ENCODE measurements around the gene CPT1C. TPM values are rescaled to one million over a fixed set of nuclear protein-coding genes. Genes with fewer than 3 reads are reported as not detected.

Gene CPT1C
- total RNA-seq, 2 experiments from 2014 or later, result 0.47 to 0.59 TPM

DNA sequence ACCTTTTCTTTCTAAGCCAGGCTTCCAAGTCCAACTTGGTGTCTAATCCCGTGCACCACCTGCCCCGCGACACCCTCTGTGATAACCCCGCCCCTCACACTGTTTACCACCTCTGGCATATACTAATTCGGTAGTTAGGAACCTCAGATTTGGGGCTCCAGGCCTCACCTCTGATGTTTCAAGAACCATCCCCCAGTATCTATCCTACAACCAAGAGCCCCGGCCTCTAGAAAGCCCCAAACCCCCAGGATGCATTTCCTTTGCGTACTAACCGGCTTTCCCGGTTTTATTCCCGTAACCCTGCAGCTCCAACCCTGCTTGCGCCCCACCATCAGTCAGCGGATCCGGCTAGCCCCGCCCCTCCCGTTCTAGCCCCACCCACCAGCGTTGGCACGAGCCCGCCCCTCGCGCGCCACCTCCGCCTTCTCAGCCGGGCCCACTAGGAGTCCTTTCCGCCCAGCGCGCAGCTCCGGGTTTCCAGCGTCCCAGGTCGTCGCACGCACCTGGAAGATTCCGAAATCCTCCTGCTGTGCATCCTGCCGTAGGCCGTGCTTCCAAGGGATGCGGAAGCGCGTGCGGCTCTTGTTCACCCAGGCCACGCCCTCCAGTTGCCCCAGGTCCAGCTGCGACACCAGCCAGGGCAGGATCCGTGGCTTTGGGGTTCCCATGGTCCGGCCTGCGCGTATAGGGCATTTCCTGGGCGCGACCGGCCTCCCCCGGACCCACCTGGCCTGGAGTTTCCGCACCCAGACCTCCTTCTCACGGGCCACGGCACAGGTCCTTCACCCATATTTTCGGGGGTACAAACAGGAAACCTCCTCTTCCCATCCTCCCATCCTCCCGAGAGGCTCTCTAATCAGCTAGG, 26.5 kb upstream of the CPT1C start:
- Histone ChIP-seq H3K27ac (ENCODE audit: low read depth in 1 of 2, low read length in 2 of 2) (peak overlapping the region; percentile 51 to 90), H3K27me3 (ENCODE audit: control insufficient read depth in 1 of 2, insufficient read depth in 2 of 2, low read length in 2 of 2) (no peaks in the 10 kb centered on the region), H3K36me3 (ENCODE audit: insufficient read depth, low read length) (peaks cover 34% of the 10 kb centered on the region), H3K4me3 (ENCODE audit: low read length) (peak overlapping the region; percentile 62), H3K4me1 (ENCODE audit: insufficient read depth, low read length) (peaks cover 48% of the 10 kb centered on the region), H3K9me3 (ENCODE audit: control insufficient read depth in 1 of 2, insufficient read depth in 1 of 2, low read length in 2 of 2) (no peaks in the 10 kb centered on the region)
- DNase-seq, result peak; percentile 86 to 97 (median 94)
- intact Hi-C loops (cut with DNase I, micrococcal nuclease), result loop anchor here (1.0 to 10.0 kb wide), 6 partner anchors 14 to 1410 kb away; partner anchors contain the start of genes CARD8 (in 1 of the 2), PRR12 (in 1 of the 2), RRAS (in 1 of the 2) and SCAF1 (in 1 of the 2)
- ChIA-PET POLR2A (interaction anchor here (0.6 to 6.7 kb wide), 18 partner anchors 8 to 699 kb away, joined by 3 to 125 read pairs (median 4); partner anchors contain the start of genes FUZ, NOSIP, PIH1D1 and PRMT1), CTCF (interaction anchor here (1.1 to 1.8 kb wide), 5 partner anchors 12 to 191 kb away, joined by 3 to 7 read pairs (median 5); no protein-coding TSS in a partner anchor)
- peak overlapping the region; percentile 95 for H3K4me3 Mint-ChIP-seq
- peaks cover 36% of the 10 kb centered on the region for H3K36me3 Mint-ChIP-seq (ENCODE audit: low read depth)
- ATAC-seq (ENCODE audit: poor library complexity), result peak; percentile 69
- no peaks in the 10 kb centered on the region for H3K27me3 Mint-ChIP-seq
- TF ChIP-seq, protein P1, sequence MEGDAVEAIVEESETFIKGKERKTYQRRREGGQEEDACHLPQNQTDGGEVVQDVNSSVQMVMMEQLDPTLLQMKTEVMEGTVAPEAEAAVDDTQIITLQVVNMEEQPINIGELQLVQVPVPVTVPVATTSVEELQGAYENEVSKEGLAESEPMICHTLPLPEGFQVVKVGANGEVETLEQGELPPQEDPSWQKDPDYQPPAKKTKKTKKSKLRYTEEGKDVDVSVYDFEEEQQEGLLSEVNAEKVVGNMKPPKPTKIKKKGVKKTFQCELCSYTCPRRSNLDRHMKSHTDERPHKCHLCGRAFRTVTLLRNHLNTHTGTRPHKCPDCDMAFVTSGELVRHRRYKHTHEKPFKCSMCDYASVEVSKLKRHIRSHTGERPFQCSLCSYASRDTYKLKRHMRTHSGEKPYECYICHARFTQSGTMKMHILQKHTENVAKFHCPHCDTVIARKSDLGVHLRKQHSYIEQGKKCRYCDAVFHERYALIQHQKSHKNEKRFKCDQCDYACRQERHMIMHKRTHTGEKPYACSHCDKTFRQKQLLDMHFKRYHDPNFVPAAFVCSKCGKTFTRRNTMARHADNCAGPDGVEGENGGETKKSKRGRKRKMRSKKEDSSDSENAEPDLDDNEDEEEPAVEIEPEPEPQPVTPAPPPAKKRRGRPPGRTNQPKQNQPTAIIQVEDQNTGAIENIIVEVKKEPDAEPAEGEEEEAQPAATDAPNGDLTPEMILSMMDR (IDR thresholded peaks at IDR 0.05), result no peak
- no peaks in the 10 kb centered on the region for H3K9me3 Mint-ChIP-seq
- H3K4me1 Mint-ChIP-seq (ENCODE audit: low read depth), result peaks cover 18% of the 10 kb centered on the region
- peak overlapping the region; percentile 88 for H3K27ac Mint-ChIP-seq

DNA sequence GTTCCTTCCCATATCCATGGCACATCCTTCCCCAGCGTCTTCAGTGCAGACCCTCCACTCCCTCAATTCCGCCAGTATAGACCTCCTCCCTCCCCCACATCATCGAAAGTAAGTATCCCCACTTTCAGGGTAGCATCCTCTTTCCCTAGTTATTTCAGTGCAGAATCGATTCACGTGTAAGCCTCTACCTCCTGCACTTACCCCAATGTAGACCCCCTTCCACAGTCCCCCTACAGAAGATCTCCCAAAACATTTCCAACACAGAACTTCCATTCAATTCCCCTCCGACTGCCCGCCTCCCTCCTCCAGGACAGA, 25.9 kb upstream of the CPT1C start:
- Histone ChIP-seq H3K4me1 (ENCODE audit: insufficient read depth, low read length) (peaks cover 44% of the 10 kb centered on the region), H3K4me3 (ENCODE audit: low read length) (peak overlapping the region; percentile 62), H3K36me3 (ENCODE audit: insufficient read depth, low read length) (peaks cover 29% of the 10 kb centered on the region), H3K9me3 (ENCODE audit: control insufficient read depth in 1 of 2, insufficient read depth in 1 of 2, low read length in 2 of 2) (no peaks in the 10 kb centered on the region), H3K27me3 (ENCODE audit: control insufficient read depth in 1 of 2, insufficient read depth in 2 of 2, low read length in 2 of 2) (no peaks in the 10 kb centered on the region), H3K27ac (ENCODE audit: low read depth in 1 of 2, low read length in 2 of 2) (peak overlapping the region; percentile 51 to 90)
- Mint-ChIP-seq H3K9me3 (no peaks in the 10 kb centered on the region), H3K4me1 (ENCODE audit: low read depth) (peaks cover 18% of the 10 kb centered on the region), H3K4me3 (peak overlapping the region; percentile 95), H3K36me3 (ENCODE audit: low read depth) (peaks cover 34% of the 10 kb centered on the region), H3K27ac (peak overlapping the region; percentile 88), H3K27me3 (no peaks in the 10 kb centered on the region)
- ChIA-PET POLR2A (interaction anchor here (0.7 to 6.7 kb wide), 11 partner anchors 9 to 213 kb away, joined by 4 to 125 read pairs (median 8); partner anchors contain the start of genes FUZ, NOSIP, PIH1D1 and PRMT1), CTCF (interaction anchor here (0.9 to 1.8 kb wide), 4 partner anchors 11 to 191 kb away, joined by 3 to 7 read pairs (median 4); no protein-coding TSS in a partner anchor)
- ATAC-seq (ENCODE audit: poor library complexity) (no peak), DNase-seq (peak in 1 of 14 experiments; percentile 32)
- intact Hi-C loops (cut with DNase I, micrococcal nuclease), result loop anchor here (1.0 to 10.0 kb wide), 5 partner anchors 13 to 1410 kb away; partner anchors contain the start of genes CARD8 (in 1 of the 2), PRR12 (in 1 of the 2) and SCAF1 (in 1 of the 2)
- TF ChIP-seq, protein P1 (IDR thresholded peaks at IDR 0.05), result no peak

DNA sequence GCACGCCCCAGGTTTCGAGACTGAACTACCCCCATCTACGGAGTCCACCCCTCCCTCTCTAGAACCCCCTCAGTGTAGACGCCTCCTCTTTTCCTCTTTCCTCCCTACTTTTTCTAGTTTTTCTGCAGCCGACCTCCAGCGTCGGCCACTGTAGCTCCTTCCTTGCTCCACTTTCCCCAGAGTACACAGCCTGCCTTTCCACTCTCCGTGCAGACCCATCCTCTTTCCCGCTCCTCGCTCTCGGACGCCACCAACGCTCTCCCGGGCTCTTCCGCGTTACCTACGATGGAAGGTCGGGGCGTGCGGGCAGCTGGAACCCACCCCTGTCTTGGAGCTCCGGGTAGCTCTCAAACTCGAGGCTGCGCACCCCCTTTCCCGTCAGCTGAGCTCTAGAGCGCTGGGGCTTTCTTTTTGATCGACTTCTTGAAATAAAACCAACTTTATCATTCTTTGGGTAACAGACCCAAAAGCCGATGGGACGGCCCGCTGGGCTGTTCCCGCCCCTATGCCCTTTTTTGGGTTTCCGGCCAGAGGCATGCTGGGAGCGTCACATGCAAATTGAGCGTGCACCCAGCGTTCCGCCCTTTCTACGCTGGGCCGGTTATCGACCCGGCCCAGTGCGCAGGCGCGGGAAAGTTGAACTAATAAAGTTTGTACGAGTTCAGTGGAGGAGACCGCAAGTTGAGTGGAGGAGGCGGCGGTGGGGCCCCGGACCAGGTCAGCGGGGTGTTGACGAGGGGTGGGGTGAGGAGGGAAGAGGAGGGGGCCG, 25.4 kb upstream of the CPT1C start, which contains the start of the genes BCL2L12 and IRF3:
Gene BCL2L12 (plus strand): TSS at position 583 of the 769 bp plus-strand sequence. CDS start 760 bp downstream, outside the sequence.
Gene IRF3 (minus strand): TSS at position 507 of the 769 bp plus-strand sequence. CDS start 1,019 bp downstream, outside the sequence.
- Histone ChIP-seq H3K27me3 (ENCODE audit: control insufficient read depth in 1 of 2, insufficient read depth in 2 of 2, low read length in 2 of 2) (no peaks in the 10 kb centered on the region), H3K36me3 (ENCODE audit: insufficient read depth, low read length) (peaks cover 25% of the 10 kb centered on the region), H3K9me3 (ENCODE audit: control insufficient read depth in 1 of 2, insufficient read depth in 1 of 2, low read length in 2 of 2) (no peaks in the 10 kb centered on the region), H3K27ac (ENCODE audit: low read depth in 1 of 2, low read length in 2 of 2) (peak within 1 kb of the TSS; percentile 57 to 90), H3K4me3 (ENCODE audit: low read length) (peak within 1 kb of the TSS; percentile 62), H3K4me1 (ENCODE audit: insufficient read depth, low read length) (peaks cover 44% of the 10 kb centered on the region)
- DNase-seq, result peak; percentile 99 to 100 (median 99)
- TF ChIP-seq, protein P1 (IDR thresholded peaks at IDR 0.05), result no peak
- H3K36me3 Mint-ChIP-seq (ENCODE audit: low read depth), result peaks cover 29% of the 10 kb centered on the region
- ATAC-seq (ENCODE audit: poor library complexity), result peak; percentile 78
- peak within 1 kb of the TSS; percentile 95 for H3K4me3 Mint-ChIP-seq
- no peaks in the 10 kb centered on the region for H3K27me3 Mint-ChIP-seq
- ChIA-PET CTCF (interaction anchor here (0.8 to 1.6 kb wide), 4 partner anchors 13 to 192 kb away, joined by 3 to 4 read pairs (median 4); no protein-coding TSS in a partner anchor), POLR2A (interaction anchor here (0.9 to 6.7 kb wide), 10 partner anchors 10 to 214 kb away, joined by 4 to 125 read pairs (median 9); partner anchors contain the start of genes FUZ, NOSIP, PIH1D1 and PRMT1)
- H3K9me3 Mint-ChIP-seq, result no peaks in the 10 kb centered on the region
- intact Hi-C loops (cut with DNase I, micrococcal nuclease), result loop anchor here (1.0 to 10.0 kb wide), 6 partner anchors 10 to 1411 kb away; partner anchors contain the start of genes CARD8 (in 1 of the 2), PRR12 (in 1 of the 2) and SCAF1 (in 1 of the 2)
- H3K4me1 Mint-ChIP-seq (ENCODE audit: low read depth), result peaks cover 18% of the 10 kb centered on the region
- peak within 1 kb of the TSS; percentile 88 for H3K27ac Mint-ChIP-seq

Data from CD4-positive, alpha-beta T cell (primary cell).